ENCODE measurements around the gene ST6GAL1. TPM values are rescaled to one million over a fixed set of nuclear protein-coding genes. Genes with fewer than 3 reads are reported as not detected.
"Not testable (repeated sequence)": the region's sequence is repeated elsewhere in the genome, so short reads cannot be mapped to it uniquely, and the experiment has no call there.

Gene ST6GAL1
- total RNA-seq, 6 donors from 2014 or later: 72.6 to 141 (median 93.3) TPM

DNA sequence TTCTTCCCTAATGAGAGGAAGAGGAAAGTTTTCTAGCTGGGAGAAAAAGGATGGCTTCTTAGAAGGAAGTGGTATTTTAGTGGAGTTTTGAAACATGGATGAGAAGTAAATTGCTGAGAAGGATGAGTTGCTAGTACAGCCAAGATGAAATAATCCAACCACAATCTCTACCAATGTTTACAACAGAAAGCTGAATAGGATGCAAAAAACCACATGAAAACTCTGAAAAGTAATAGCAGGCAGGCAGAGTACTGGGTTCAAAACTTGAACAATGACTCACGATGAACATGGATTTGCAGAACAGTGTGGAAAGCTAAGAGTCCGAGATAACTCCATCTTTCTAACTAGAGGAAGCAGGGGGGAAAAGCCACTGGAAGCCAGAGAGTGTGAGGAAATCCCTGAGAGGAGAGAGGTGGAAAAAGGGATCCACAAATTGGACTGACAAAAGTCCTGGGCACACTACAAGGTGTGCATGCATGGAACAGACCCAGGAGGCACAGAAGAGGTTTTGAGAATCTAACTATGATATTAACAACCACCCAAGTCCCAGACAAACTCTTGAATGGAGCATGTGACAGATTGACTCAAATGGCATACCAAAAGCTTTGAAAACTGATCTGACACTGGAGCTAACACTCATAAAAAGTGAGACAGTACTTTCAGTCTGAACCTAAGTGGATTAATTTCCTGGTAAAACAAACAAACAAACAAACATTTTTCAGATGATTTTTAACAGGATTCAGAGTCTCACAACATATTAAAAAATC, 76.7 kb downstream of the ST6GAL1 start:
- no peak overlapping the region for H3K4me3 ChIP-seq
- peaks cover 0 to 6% (median under 1%) of the 10 kb centered on the region in 4 donors for H3K4me1 ChIP-seq
- TF ChIP-seq, protein P1, sequence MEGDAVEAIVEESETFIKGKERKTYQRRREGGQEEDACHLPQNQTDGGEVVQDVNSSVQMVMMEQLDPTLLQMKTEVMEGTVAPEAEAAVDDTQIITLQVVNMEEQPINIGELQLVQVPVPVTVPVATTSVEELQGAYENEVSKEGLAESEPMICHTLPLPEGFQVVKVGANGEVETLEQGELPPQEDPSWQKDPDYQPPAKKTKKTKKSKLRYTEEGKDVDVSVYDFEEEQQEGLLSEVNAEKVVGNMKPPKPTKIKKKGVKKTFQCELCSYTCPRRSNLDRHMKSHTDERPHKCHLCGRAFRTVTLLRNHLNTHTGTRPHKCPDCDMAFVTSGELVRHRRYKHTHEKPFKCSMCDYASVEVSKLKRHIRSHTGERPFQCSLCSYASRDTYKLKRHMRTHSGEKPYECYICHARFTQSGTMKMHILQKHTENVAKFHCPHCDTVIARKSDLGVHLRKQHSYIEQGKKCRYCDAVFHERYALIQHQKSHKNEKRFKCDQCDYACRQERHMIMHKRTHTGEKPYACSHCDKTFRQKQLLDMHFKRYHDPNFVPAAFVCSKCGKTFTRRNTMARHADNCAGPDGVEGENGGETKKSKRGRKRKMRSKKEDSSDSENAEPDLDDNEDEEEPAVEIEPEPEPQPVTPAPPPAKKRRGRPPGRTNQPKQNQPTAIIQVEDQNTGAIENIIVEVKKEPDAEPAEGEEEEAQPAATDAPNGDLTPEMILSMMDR (IDR thresholded peaks at IDR 0.05): no peak
- TF ChIP-seq POLR2A (IDR thresholded peaks at IDR 0.05) (no peak), POLR2AphosphoS5 (IDR thresholded peaks at IDR 0.05) (no peak), EP300 (IDR thresholded peaks at IDR 0.05) (no peak)
- WGBS, 2 donors: 64 to 78% methylated on average over 2 of the region's 2 CpGs
- H3K27me3 ChIP-seq: no peaks in the 10 kb centered on the region
- H3K27ac ChIP-seq: no peak overlapping the region
- DNase-seq (no peak), ATAC-seq (ENCODE audit: low FRiP score in 2 of 2) (no peak)
- H3K9me3 ChIP-seq: no peaks in the 10 kb centered on the region
- no peaks in the 10 kb centered on the region for H3K36me3 ChIP-seq

DNA sequence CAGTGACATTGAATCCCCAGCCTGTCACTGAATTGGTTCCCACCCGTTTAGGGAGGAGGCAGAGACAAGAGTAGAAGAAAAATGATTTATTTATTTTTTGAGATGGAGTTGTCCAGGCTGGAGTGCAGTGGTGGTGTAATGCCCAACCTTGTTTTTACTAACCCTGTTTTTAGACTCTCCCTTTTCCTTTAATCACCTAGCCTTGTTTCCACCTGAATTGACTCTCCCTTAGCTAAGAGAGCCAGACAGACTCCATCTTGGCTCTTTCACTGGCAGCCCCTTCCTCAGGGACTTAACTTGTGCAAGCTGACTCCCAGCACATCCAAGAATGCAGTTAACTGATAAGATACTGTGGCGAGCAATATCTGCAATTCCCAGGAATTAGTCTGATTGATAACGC, 80.1 kb downstream of the ST6GAL1 start:
- H3K36me3 ChIP-seq: not testable (repeated sequence)
- peaks cover 31 to 33% (median 32%) of the 10 kb centered on the region in 4 donors for H3K4me1 ChIP-seq

DNA sequence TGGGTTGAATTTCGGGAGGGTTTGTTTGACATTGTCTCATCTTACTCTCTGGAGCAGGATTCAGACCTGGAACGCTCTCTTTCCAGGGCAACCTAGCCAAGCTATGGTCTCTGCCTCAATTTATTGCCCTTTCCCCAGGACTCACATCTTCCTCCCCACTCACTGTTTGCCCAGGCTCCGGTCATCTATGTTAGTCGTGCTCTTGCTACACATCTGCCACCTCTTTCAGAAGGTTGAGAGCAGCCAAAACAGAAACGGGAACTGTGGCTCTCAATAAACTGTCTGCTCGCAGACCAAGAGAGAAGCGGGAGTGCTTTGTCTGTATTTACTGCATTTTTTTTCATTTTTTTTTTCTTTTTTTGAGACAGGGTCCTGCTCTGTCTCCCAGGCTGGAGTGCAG, 81.6 kb downstream of the ST6GAL1 start:
- DNase-seq (peak in 1 of 2 donors; percentile 30), ATAC-seq (ENCODE audit: low FRiP score in 2 of 2) (peak in 1 of 2 donors; percentile 59)
- H3K4me1 ChIP-seq: peaks cover 36 to 44% (median 41%) of the 10 kb centered on the region in 4 donors
- H3K27ac ChIP-seq: peak overlapping the region in 3 of 4 donors; percentile 60 to 74 (median 68)
- H3K4me3 ChIP-seq: no peak overlapping the region
- no peaks in the 10 kb centered on the region for H3K36me3 ChIP-seq
- 81 to 82% methylated on average over 7 of the region's 7 CpGs for WGBS, 2 donors
- no peaks in the 10 kb centered on the region for H3K9me3 ChIP-seq
- TF ChIP-seq, protein P1 (IDR thresholded peaks at IDR 0.05): no peak
- TF ChIP-seq POLR2AphosphoS5 (IDR thresholded peaks at IDR 0.05): no peak
- TF ChIP-seq POLR2A (IDR thresholded peaks at IDR 0.05): no peak
- no peak for TF ChIP-seq EP300 (IDR thresholded peaks at IDR 0.05)
- H3K27me3 ChIP-seq: no peaks in the 10 kb centered on the region

More for the DNA sequence above, 80.1 kb downstream of the ST6GAL1 start:
- ATAC-seq (ENCODE audit: low FRiP score in 2 of 2); H3K27ac ChIP-seq; H3K27me3 ChIP-seq; H3K9me3 ChIP-seq; DNase-seq; H3K4me3 ChIP-seq: not testable (repeated sequence)
- 72 to 82% methylated on average over 3 of the region's 3 CpGs for WGBS, 2 donors

DNA sequence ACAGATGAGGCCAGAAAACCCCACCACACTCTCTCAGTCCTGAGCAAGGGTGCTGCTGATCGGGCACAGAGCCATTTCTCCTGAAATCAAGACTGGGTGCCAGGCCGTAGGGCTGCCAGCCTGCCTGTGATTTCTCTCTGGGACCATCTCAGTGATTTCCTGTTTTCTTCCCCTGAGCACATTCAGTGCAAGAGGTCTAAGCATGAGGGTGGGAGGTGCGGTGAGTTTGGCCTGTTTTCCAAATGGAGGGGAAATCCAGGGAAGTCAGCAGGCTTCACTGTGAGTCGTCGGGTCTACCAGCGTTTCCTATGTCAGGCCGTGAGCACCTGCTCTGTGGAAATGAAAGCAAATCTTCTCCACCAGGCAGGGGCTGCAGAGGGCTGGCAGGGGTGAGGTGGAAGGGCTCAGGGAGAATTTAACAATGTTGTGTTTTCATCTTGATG, 82.3 kb downstream of the ST6GAL1 start:
- no peaks in the 10 kb centered on the region for H3K27me3 ChIP-seq
- DNase-seq: peak in 1 of 2 donors; percentile 32
- H3K4me3 ChIP-seq: peak overlapping the region in 1 of 4 donors; percentile 13
- no peaks in the 10 kb centered on the region for H3K9me3 ChIP-seq
- TF ChIP-seq POLR2AphosphoS5 (IDR thresholded peaks at IDR 0.05) (no peak), EP300 (IDR thresholded peaks at IDR 0.05) (no peak), POLR2A (IDR thresholded peaks at IDR 0.05) (no peak)
- TF ChIP-seq, protein P1 (IDR thresholded peaks at IDR 0.05): no peak
- 34 to 38% methylated on average over 7 of the region's 7 CpGs for WGBS, 2 donors
- peaks cover 39 to 47% (median 45%) of the 10 kb centered on the region in 4 donors for H3K4me1 ChIP-seq
- peak overlapping the region; percentile 53 to 74 (median 64) for H3K27ac ChIP-seq
- no peaks in the 10 kb centered on the region for H3K36me3 ChIP-seq
- ATAC-seq (ENCODE audit: low FRiP score in 2 of 2): no peak

DNA sequence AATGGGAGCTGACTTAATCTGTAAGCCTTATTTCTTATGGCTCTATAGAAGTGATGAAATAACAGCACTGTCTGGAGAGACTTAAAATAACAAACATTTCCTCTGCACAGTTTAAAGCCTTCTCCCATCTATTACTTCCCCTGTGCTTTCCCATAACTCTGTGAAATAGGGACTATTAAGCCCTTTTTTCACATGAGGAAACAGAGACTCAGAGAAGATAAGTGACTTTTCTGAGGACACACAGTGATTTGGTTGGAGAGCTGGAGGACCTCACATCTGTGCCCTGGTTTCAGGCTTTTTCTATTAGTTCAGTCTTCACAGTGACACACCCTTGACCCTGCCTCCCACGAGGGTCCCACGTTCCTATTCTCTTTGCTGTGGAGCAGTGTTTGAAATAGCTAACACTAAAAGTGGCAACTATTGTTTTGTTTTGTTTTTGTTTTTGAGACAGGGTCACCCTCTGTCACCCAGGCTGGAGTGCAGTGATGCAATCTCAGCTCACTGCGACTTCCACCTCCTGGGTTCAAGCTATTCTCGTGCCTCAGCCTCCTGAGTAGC, 82.9 kb downstream of the ST6GAL1 start:
- Histone ChIP-seq H3K4me1 (peaks cover 42 to 47% (median 45%) of the 10 kb centered on the region in 4 donors), H3K27ac (peak overlapping the region; percentile 53 to 74 (median 64))
- no peak for ATAC-seq (ENCODE audit: low FRiP score in 2 of 2)

More for the DNA sequence above, 82.9 kb downstream of the ST6GAL1 start:
- H3K27me3 ChIP-seq: no peaks in the 10 kb centered on the region
- no peak overlapping the region for H3K4me3 ChIP-seq
- no peaks in the 10 kb centered on the region for H3K9me3 ChIP-seq
- TF ChIP-seq, protein P1 (IDR thresholded peaks at IDR 0.05): no peak
- TF ChIP-seq POLR2A (IDR thresholded peaks at IDR 0.05): no peak
- TF ChIP-seq EP300 (IDR thresholded peaks at IDR 0.05): no peak
- TF ChIP-seq POLR2AphosphoS5 (IDR thresholded peaks at IDR 0.05): no peak
- 61 to 68% methylated on average over 4 of the region's 4 CpGs for WGBS, 2 donors
- DNase-seq: peak in 1 of 2 donors; percentile 20
- H3K36me3 ChIP-seq: no peaks in the 10 kb centered on the region

Measured in upper lobe of left lung (tissue), 6 donors.